ENCODE measurements around the gene ZBTB17.

The ZBTB17 gene

DNA sequence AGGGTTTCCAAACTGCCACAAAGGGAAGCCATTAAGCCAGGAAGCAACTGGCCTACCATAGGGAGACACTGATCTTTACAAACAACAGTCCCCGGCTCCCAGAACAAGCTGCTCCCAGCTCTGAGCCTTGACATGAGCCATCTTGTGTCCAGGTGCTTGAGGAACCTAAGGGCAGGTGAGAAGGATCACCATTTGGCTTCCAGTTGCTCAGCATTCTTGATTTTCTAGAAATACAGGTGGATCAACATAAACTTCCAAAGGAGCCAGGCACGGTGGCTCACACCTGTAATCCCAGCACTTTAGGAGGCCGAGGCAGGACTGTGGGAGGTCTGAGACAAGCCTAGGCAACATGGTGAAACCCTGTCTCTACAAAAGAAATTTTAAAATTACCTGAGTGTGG, 21.6 kb downstream of the ZBTB17 start:
- Histone ChIP-seq H3K9ac (ENCODE audit: low read length in 5 of 5) (no peak overlapping the region), H3K36me3 (ENCODE audit: control insufficient read depth in 5 of 5, insufficient read depth in 5 of 5, low read length in 5 of 5) (peaks cover 0 to 7% (median 0%) of the 10 kb centered on the region in 5 donors), H3K4me1 (ENCODE audit: control insufficient read depth in 5 of 5, insufficient read depth in 5 of 5, low read length in 5 of 5) (peaks cover 16 to 68% (median 61%) of the 10 kb centered on the region in 5 donors), H3K4me3 (ENCODE audit: low read depth in 1 of 5, low read length in 5 of 5) (no peak overlapping the region), H3K27me3 (ENCODE audit: control insufficient read depth in 5 of 5, insufficient read depth in 4 of 5, low read length in 5 of 5) (no peaks in the 10 kb centered on the region), H3K9me3 (ENCODE audit: control insufficient read depth in 5 of 5, low read length in 5 of 5) (no peaks in the 10 kb centered on the region), H3K27ac (ENCODE audit: low read depth, low read length) (peak overlapping the region; percentile 46)

DNA sequence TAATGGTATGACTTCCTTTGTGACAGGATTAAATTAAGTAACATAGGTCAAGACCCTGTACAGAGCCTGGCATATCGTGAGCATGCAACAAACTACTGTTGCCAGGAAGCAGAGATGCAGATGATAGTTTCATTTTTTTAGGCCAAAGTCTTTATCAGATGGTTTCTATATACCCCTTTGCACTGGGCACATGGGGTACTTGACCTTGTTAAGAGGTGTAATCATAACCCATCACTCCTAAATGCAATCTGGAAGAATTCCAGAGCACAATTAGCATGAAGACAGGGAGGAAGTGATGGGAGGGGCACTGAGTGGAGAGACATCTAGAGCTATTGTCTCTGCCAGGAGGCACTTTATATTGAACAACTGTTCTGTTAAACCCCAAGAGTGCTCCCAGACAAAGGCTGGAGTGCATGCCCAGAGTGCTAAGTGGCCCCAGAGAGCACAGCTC, 22.1 kb downstream of the ZBTB17 start:
- Histone ChIP-seq H3K27me3 (ENCODE audit: control insufficient read depth in 5 of 5, insufficient read depth in 4 of 5, low read length in 5 of 5) (no peaks in the 10 kb centered on the region), H3K27ac (ENCODE audit: low read depth, low read length) (peak overlapping the region; percentile 46), H3K4me3 (ENCODE audit: low read depth in 1 of 5, low read length in 5 of 5) (no peak overlapping the region), H3K4me1 (ENCODE audit: control insufficient read depth in 5 of 5, insufficient read depth in 5 of 5, low read length in 5 of 5) (peaks cover 16 to 70% (median 62%) of the 10 kb centered on the region in 5 donors), H3K9me3 (ENCODE audit: control insufficient read depth in 5 of 5, low read length in 5 of 5) (no peaks in the 10 kb centered on the region), H3K36me3 (ENCODE audit: control insufficient read depth in 5 of 5, insufficient read depth in 5 of 5, low read length in 5 of 5) (peaks cover 0 to 7% (median 0%) of the 10 kb centered on the region in 5 donors), H3K9ac (ENCODE audit: low read length in 5 of 5) (no peak overlapping the region)

DNA sequence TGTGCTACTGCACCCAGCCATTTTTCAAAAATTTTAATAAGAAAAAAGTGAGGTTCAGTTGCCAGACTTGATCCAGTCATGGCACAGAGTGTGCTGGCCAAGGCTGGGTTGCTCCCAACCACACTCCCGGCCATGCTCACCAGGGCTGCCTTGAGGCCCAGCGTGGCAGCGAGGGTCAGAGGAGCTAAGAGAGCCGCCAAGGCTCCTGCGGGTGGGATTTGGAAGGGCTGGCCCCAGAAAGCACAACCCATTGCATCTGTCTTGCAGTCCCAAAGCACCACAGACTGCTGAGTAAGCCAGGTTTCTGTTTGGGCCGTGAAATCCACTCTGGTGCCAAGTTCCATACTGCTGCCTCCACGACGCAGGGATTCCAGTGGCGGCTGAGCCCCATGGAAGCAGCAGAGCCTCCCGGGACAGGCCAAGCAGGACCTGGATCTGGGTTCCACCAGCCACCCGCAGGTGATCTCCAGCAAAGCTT, 22.6 kb downstream of the ZBTB17 start:
- Histone ChIP-seq H3K4me3 (ENCODE audit: low read depth in 1 of 5, low read length in 5 of 5) (no peak overlapping the region), H3K4me1 (ENCODE audit: control insufficient read depth in 5 of 5, insufficient read depth in 5 of 5, low read length in 5 of 5) (peaks cover 15 to 70% (median 62%) of the 10 kb centered on the region in 5 donors), H3K9ac (ENCODE audit: low read length in 5 of 5) (peak overlapping the region in 1 of 5 donors; percentile 11), H3K9me3 (ENCODE audit: control insufficient read depth in 5 of 5, low read length in 5 of 5) (no peaks in the 10 kb centered on the region), H3K27ac (ENCODE audit: low read depth, low read length) (peak overlapping the region; percentile 27), H3K27me3 (ENCODE audit: control insufficient read depth in 5 of 5, insufficient read depth in 4 of 5, low read length in 5 of 5) (no peaks in the 10 kb centered on the region), H3K36me3 (ENCODE audit: control insufficient read depth in 5 of 5, insufficient read depth in 5 of 5, low read length in 5 of 5) (peaks cover 0 to 7% (median 0%) of the 10 kb centered on the region in 5 donors)

DNA sequence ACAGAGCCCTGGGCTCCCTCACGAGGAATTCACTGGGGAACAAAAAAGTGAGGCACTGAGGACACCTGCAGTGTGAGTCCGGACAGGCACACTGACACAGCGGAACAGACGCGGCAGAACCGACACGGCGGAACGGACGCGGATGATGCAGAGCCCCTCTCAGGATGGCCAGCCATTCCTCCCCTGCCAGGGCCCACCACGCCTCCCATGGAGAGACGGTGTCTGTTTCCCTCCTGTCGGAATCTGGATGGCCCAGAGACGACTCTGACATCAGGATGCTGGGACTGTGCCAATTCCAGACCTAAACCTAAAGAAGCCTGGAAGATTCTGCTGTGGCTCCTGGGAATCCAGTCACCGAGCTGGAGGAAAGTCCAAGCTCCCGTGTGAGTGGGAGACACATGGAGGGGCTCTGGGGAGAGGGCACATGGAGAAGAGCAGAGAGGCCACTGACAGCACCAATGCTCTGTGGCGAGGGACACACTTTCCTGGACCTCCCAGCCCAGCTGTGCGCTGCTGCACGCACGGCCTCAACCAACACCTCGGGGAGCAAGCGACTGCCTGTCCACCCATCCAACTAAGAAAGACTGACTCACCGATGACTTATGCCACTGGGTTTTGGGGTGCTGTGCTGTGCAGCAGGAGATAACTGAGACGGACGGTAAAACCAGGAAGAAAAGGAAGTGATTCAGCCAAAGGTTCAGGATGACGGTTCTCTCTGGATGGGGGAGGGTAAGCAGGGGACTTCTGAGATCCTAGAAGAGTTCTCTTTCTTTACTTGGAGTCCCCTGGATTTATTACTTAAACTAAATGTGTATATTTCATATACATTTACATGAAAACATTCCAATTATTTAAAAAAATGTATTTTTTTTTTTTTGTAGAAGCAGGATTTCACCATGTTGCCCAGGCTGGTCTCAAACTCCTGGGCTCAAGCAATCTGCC, 23.3 kb downstream of the ZBTB17 start:
- H3K27ac ChIP-seq (ENCODE audit: low read depth, low read length), result peak overlapping the region; percentile 27
- H3K4me3 ChIP-seq (ENCODE audit: low read depth in 1 of 5, low read length in 5 of 5), result no peak overlapping the region
- peaks cover 0 to 12% (median 4%) of the 10 kb centered on the region in 5 donors for H3K36me3 ChIP-seq (ENCODE audit: control insufficient read depth in 5 of 5, insufficient read depth in 5 of 5, low read length in 5 of 5)
- peak overlapping the region in 2 of 5 donors; percentile 11 to 37 for H3K9ac ChIP-seq (ENCODE audit: low read length in 5 of 5)
- no peaks in the 10 kb centered on the region for H3K27me3 ChIP-seq (ENCODE audit: control insufficient read depth in 5 of 5, insufficient read depth in 4 of 5, low read length in 5 of 5)
- H3K9me3 ChIP-seq (ENCODE audit: control insufficient read depth in 5 of 5, low read length in 5 of 5), result no peaks in the 10 kb centered on the region
- H3K4me1 ChIP-seq (ENCODE audit: control insufficient read depth in 5 of 5, insufficient read depth in 5 of 5, low read length in 5 of 5), result peaks cover 15 to 70% (median 67%) of the 10 kb centered on the region in 5 donors

DNA sequence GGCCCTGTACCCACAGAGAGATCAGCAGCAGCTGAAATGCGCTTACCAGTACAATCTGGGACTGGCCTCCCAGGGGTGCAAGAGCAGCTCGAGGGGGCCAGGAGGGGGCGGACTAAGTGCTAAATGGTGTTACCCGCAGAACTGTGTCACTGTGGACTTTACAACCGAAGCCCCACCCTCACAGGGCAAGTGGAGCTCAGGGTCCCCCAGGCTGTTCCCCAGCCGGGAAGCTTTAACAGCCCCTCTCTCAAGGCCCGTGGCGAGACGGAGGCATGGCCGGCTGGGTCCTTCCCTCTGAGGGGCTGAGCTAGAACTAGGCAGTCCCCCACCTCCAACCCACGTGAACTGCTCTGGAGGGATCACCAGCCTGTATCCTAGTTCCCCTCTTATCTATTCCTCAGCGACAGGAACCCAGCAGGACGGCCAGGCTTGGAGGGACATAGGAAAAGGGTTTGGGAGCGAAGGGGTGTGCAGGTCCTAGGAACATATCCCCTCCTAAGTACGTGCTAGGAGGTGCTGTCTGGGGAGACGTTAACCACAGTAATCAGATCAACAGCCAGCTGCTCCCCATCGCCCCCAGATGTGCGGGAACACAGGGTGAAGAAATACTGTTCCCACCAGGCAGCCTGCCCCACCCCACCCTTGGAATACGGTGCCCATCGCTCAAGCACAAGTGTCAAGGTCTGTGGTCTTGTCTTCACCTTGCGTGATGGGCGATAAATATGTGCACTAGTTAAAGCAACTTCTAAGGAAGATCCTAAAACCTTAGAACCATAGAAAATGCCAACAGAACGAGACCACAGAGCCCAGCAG, 24.4 kb downstream of the ZBTB17 start:
- H3K27ac ChIP-seq (ENCODE audit: low read depth, low read length), result no peak overlapping the region

DNA sequence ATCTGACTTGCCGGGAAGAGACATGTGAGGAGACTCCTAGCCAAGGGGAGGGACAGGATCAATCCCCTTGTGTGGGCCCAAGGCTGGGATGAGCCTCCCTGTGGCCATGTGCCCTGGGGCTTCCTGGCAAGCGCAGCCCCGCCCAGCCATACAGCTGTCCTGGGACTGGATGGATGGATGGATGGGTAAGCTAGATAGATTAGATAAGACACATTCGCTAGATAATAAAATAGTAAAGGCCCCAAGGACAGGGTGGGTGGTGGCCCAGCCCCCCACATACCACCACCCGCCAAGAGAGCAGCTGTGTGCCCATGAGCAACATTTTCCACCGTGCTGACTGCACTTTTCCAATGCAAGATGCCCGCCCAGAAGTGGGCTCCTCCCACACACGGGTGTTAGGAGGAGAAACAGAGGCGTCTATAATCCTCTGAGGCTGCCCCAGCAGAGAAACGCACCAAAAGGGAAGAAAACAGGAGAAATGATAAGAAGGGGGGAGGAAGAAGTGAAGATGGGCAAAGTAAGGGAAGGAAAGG, 25.1 kb downstream of the ZBTB17 start:
- peak overlapping the region in 2 of 5 donors; percentile 62 to 73 for H3K9ac ChIP-seq (ENCODE audit: low read length in 5 of 5)
- peak overlapping the region; percentile 98 for H3K27ac ChIP-seq (ENCODE audit: low read depth, low read length)
- H3K27me3 ChIP-seq (ENCODE audit: control insufficient read depth in 5 of 5, insufficient read depth in 4 of 5, low read length in 5 of 5), result no peaks in the 10 kb centered on the region
- H3K36me3 ChIP-seq (ENCODE audit: control insufficient read depth in 5 of 5, insufficient read depth in 5 of 5, low read length in 5 of 5), result peaks cover 0 to 26% (median 21%) of the 10 kb centered on the region in 5 donors
- H3K4me3 ChIP-seq (ENCODE audit: low read depth in 1 of 5, low read length in 5 of 5), result no peak overlapping the region
- H3K4me1 ChIP-seq (ENCODE audit: control insufficient read depth in 5 of 5, insufficient read depth in 5 of 5, low read length in 5 of 5), result peaks cover 15 to 70% (median 67%) of the 10 kb centered on the region in 5 donors
- H3K9me3 ChIP-seq (ENCODE audit: control insufficient read depth in 5 of 5, low read length in 5 of 5), result no peaks in the 10 kb centered on the region

More for the DNA sequence above, 24.4 kb downstream of the ZBTB17 start:
- Histone ChIP-seq H3K27me3 (ENCODE audit: control insufficient read depth in 5 of 5, insufficient read depth in 4 of 5, low read length in 5 of 5) (no peaks in the 10 kb centered on the region), H3K4me3 (ENCODE audit: low read depth in 1 of 5, low read length in 5 of 5) (no peak overlapping the region), H3K9me3 (ENCODE audit: control insufficient read depth in 5 of 5, low read length in 5 of 5) (no peaks in the 10 kb centered on the region), H3K4me1 (ENCODE audit: control insufficient read depth in 5 of 5, insufficient read depth in 5 of 5, low read length in 5 of 5) (peaks cover 15 to 70% (median 67%) of the 10 kb centered on the region in 5 donors), H3K36me3 (ENCODE audit: control insufficient read depth in 5 of 5, insufficient read depth in 5 of 5, low read length in 5 of 5) (peaks cover 0 to 19% (median 14%) of the 10 kb centered on the region in 5 donors), H3K9ac (ENCODE audit: low read length in 5 of 5) (no peak overlapping the region)

DNA sequence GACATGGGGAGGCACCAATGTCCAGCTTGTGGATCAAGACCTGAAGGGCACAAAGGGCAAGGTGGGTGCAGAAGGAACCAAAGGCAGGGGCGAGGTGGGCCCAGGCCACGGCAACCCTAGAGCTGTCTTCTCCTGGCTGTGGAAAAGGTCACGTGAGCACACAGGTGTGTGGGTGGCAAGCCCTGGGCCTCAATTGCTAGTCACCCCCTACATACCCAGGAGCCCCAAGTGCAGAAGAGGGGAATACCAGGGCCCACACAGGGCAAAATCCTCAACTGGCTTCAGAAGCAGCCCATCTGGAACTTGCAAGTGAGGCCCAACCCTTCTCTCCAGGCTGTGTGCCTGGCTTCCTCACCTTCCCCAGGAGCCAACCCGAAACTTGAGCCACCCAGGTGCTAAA, 25.6 kb downstream of the ZBTB17 start:
- no peaks in the 10 kb centered on the region for H3K9me3 ChIP-seq (ENCODE audit: control insufficient read depth in 5 of 5, low read length in 5 of 5)
- no peaks in the 10 kb centered on the region for H3K27me3 ChIP-seq (ENCODE audit: control insufficient read depth in 5 of 5, insufficient read depth in 4 of 5, low read length in 5 of 5)
- peaks cover 0 to 31% (median 26%) of the 10 kb centered on the region in 5 donors for H3K36me3 ChIP-seq (ENCODE audit: control insufficient read depth in 5 of 5, insufficient read depth in 5 of 5, low read length in 5 of 5)
- H3K4me3 ChIP-seq (ENCODE audit: low read depth in 1 of 5, low read length in 5 of 5), result peak overlapping the region in 2 of 5 donors; percentile 38 to 50
- peak overlapping the region; percentile 98 for H3K27ac ChIP-seq (ENCODE audit: low read depth, low read length)
- peak overlapping the region; percentile 56 to 73 (median 63) for H3K9ac ChIP-seq (ENCODE audit: low read length in 5 of 5)
- H3K4me1 ChIP-seq (ENCODE audit: control insufficient read depth in 5 of 5, insufficient read depth in 5 of 5, low read length in 5 of 5), result peaks cover 15 to 70% (median 67%) of the 10 kb centered on the region in 5 donors

DNA sequence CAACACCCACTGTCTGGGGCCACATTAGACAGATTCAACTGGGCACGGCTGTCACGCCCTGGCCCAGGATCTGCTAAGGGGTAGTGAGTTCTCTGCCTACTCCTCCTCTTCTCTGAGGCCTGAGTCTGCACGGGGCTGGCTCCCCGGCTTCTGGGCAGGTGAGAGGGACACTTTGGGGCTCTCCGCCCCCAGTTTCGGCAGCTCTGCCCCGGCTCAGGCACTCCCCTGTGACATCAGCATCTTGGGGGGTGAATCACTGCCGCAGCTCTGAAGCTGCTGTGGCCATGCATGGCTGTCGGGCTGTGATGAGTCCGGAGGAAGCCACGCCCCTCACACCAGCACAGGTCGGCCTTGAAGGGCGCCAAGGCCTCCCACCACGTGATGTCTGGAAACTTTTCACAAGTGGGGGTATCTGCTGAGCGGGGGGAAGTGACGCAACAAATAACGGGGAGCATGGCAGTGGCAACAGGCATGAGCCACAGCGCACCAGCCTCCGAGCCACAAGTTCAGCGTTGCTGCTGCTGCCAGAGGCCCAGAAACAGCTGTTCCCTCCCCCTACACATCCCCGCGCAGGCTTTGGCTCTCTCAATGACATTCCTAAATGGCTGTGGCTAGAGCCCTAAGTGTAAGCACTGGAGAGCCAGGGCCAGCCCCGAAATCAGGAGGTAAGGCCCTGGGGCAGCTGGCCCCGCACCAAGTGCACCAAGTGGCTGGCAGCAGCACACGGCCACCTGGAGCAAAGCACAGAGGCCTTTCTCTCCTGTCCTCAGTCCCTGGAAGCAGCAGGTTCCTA, 26.3 kb downstream of the ZBTB17 start:
- Histone ChIP-seq H3K27me3 (ENCODE audit: control insufficient read depth in 5 of 5, insufficient read depth in 4 of 5, low read length in 5 of 5) (no peaks in the 10 kb centered on the region), H3K4me3 (ENCODE audit: low read depth in 1 of 5, low read length in 5 of 5) (peak overlapping the region in 4 of 5 donors; percentile 38 to 50 (median 42)), H3K9ac (ENCODE audit: low read length in 5 of 5) (peak overlapping the region; percentile 56 to 82 (median 75)), H3K9me3 (ENCODE audit: control insufficient read depth in 5 of 5, low read length in 5 of 5) (no peaks in the 10 kb centered on the region), H3K27ac (ENCODE audit: low read depth, low read length) (peak overlapping the region; percentile 98), H3K4me1 (ENCODE audit: control insufficient read depth in 5 of 5, insufficient read depth in 5 of 5, low read length in 5 of 5) (peaks cover 15 to 70% (median 67%) of the 10 kb centered on the region in 5 donors), H3K36me3 (ENCODE audit: control insufficient read depth in 5 of 5, insufficient read depth in 5 of 5, low read length in 5 of 5) (peaks cover 0 to 38% (median 32%) of the 10 kb centered on the region in 5 donors)
